Tibial artery (tissue), 4 donors: Measurements from ENCODE around the gene GSG1L.
"Not testable (repeated sequence)": the region's sequence is repeated elsewhere in the genome, so short reads cannot be mapped to it uniquely, and the experiment has no call there.

Source experiments
- DNase-seq, 2 donors: peaks; one replicate each; pipeline ENCODE4 v3.0.0-alpha.2; 2019
- H3K27ac ChIP-seq, 2 donors: fragments of 200-600 bp; sonication (generic) in 1 of 2; 1 replicate in 1 of 2; 2 replicates in 1 of 2; pipeline ENCODE4 v1.5.1; 2018 to 2019; ENCODE audit warnings: mild to moderate bottlenecking in 1 of 2
- H3K27me3 ChIP-seq, 2 donors: fragments of 200-600 bp; sonication (generic) in 1 of 2; one replicate each; pipeline versions ENCODE4 v1.5.1 to v1.6.0; 2016 to 2019
- H3K36me3 ChIP-seq, 3 donors: fragments of 200-600 bp; sonication (generic) in 2 of 3; one replicate each; pipeline ENCODE4 v1.5.1; 2016 to 2019; ENCODE audit warnings: mild to moderate bottlenecking in 2 of 3
- H3K4me1 ChIP-seq, 4 donors: fragments of 200-600 bp; sonication (generic) in 2 of 4; 1 replicate in 3 of 4; 2 replicates in 1 of 4; pipeline ENCODE4 v1.5.1; 2016 to 2019
- H3K4me3 ChIP-seq, 2 donors: fragments of 200-600 bp; sonication (generic) in 1 of 2; 1 replicate in 1 of 2; 2 replicates in 1 of 2; pipeline ENCODE4 v1.5.1; 2018 to 2019; ENCODE audit warnings: mild to moderate bottlenecking in 2 of 2
- H3K9me3 ChIP-seq, 3 donors: fragments of 200-600 bp; sonication (generic) in 1 of 3; one replicate each; pipeline ENCODE4 v1.5.1; 2016 to 2019
- intact Hi-C: fragments of 100-400 bp; cut with DNase I; formaldehyde crosslinking; loops from one replicate; pipeline ENCODE4 v1.15.0; 2023; ENCODE audit warnings: low total_unique reads
- TF ChIP-seq, protein P1 (sequence below), 2 experiments: fragments of 200-600 bp in 1 of 2; fragments of 450-650 bp in 1 of 2; IDR thresholded peaks; one replicate each; pipeline ENCODE4 v1.5.1; 2017 to 2019; ENCODE audit warnings: antibody characterized with exemption in 2 of 2, mild to moderate bottlenecking in 1 of 2, moderate library complexity in 1 of 2

The GSG1L gene

DNA sequence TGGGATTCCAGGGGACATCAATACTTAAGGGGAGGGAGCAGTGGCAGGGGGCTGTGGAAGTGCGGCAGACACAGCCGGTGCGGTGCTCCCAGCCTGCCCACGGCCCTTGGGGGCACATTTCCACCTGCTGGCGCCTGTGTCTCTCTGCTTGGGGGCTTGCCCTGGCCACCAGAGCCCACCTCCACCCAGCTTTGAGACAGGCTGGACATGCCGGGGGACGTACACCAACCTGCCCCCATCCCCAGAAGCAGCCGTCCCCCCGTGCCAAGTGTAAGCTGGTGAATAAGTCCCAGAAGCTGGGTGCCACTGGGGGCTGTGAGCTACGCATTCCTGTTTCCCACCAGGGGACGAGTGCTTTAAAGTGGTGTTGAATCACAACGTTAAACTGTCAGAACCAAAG, 172.6 kb downstream of the GSG1L start:
- no peak for DNase-seq
- H3K36me3 ChIP-seq = no peaks in the 10 kb centered on the region
- H3K9me3 ChIP-seq = no peaks in the 10 kb centered on the region
- H3K27me3 ChIP-seq = peaks cover 0 to 5% of the 10 kb centered on the region in 2 donors
- TF ChIP-seq, protein P1, sequence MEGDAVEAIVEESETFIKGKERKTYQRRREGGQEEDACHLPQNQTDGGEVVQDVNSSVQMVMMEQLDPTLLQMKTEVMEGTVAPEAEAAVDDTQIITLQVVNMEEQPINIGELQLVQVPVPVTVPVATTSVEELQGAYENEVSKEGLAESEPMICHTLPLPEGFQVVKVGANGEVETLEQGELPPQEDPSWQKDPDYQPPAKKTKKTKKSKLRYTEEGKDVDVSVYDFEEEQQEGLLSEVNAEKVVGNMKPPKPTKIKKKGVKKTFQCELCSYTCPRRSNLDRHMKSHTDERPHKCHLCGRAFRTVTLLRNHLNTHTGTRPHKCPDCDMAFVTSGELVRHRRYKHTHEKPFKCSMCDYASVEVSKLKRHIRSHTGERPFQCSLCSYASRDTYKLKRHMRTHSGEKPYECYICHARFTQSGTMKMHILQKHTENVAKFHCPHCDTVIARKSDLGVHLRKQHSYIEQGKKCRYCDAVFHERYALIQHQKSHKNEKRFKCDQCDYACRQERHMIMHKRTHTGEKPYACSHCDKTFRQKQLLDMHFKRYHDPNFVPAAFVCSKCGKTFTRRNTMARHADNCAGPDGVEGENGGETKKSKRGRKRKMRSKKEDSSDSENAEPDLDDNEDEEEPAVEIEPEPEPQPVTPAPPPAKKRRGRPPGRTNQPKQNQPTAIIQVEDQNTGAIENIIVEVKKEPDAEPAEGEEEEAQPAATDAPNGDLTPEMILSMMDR (IDR thresholded peaks at IDR 0.05) = no peak
- intact Hi-C loops = no loop called here
- peaks cover 0 to 6% (median 2%) of the 10 kb centered on the region in 4 donors for H3K4me1 ChIP-seq
- H3K27ac ChIP-seq = no peak overlapping the region
- no peak overlapping the region for H3K4me3 ChIP-seq

GRCh38 chr16:27890006-27890405, 173.5 kb downstream of the GSG1L start:
- Histone ChIP-seq H3K27ac (no peak overlapping the region), H3K27me3 (peaks cover 0 to 5% of the 10 kb centered on the region in 2 donors), H3K9me3 (no peaks in the 10 kb centered on the region), H3K4me3 (no peak overlapping the region), H3K4me1 (peaks cover 0 to 6% (median 2%) of the 10 kb centered on the region in 4 donors), H3K36me3 (no peaks in the 10 kb centered on the region)
- TF ChIP-seq, protein P1 (IDR thresholded peaks at IDR 0.05) = no peak
- intact Hi-C loops = no loop called here
- DNase-seq = no peak

DNA sequence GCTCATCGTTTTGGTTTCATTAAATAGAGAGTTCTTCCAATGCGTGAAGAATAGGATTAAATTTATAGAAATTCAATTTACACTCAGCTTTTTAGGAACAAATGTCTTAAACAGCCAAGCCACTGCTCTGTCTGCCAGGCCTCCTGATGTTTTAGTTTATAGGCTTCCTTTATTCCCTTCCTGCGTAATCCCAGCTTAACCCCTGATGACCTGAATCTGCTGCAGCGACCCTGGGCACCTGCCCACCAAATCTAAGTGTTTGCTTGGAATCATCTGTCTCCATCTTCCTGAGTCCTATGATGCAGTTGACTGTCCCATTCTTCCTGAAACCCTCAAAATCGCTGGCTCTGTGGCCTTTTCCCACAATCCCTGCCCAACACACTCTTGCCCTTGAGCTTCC, 179.9 kb downstream of the GSG1L start:
- intact Hi-C loops = no loop called here
- TF ChIP-seq, protein P1 (IDR thresholded peaks at IDR 0.05) = no peak
- Histone ChIP-seq H3K27ac (no peak overlapping the region), H3K27me3 (no peaks in the 10 kb centered on the region), H3K4me3 (no peak overlapping the region), H3K36me3 (no peaks in the 10 kb centered on the region), H3K9me3 (no peaks in the 10 kb centered on the region), H3K4me1 (peaks cover 0 to 6% (median 2%) of the 10 kb centered on the region in 4 donors)
- DNase-seq = no peak

DNA sequence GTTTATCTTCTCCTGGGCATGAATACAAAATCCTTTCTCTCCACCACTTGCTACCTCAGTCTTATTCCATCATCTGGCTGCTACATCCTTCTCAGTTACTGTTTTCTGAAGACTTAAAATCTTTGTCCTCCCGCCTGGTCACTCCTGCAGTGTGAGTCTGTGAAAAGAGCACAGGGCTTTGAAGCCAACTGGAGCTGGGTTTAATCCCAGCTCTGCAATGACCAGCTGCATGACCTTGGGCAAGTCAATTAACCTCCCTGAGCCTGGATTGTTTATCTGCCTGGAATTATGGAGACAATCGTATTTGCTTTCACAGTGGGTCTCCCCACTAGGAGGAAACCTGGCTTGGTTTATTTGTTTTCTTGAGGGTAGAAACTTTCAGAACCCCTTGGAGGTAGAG, 183.2 kb downstream of the GSG1L start:
- TF ChIP-seq, protein P1 (IDR thresholded peaks at IDR 0.05) = no peak
- Histone ChIP-seq H3K4me1 (no peaks in the 10 kb centered on the region), H3K27me3 (no peaks in the 10 kb centered on the region), H3K9me3 (peaks cover 0 to 1% (median 0%) of the 10 kb centered on the region in 3 donors), H3K4me3 (no peak overlapping the region), H3K36me3 (no peaks in the 10 kb centered on the region), H3K27ac (no peak overlapping the region)
- intact Hi-C loops = no loop called here
- no peak for DNase-seq

GRCh38 chr16:27879601-27880247, 183.8 kb downstream of the GSG1L start:
- H3K9me3 ChIP-seq = peaks cover 0 to 7% (median 5%) of the 10 kb centered on the region in 3 donors
- no peaks in the 10 kb centered on the region for H3K27me3 ChIP-seq
- no peaks in the 10 kb centered on the region for H3K36me3 ChIP-seq
- no peak overlapping the region for H3K4me3 ChIP-seq
- TF ChIP-seq, protein P1 (IDR thresholded peaks at IDR 0.05) = no peak
- H3K27ac ChIP-seq = no peak overlapping the region
- H3K4me1 ChIP-seq = no peaks in the 10 kb centered on the region
- intact Hi-C loops = no loop called here
- no peak for DNase-seq

GRCh38 chr16:27872627-27873026, 190.9 kb downstream of the GSG1L start:
- H3K27ac ChIP-seq, DNase-seq, H3K36me3 ChIP-seq, H3K4me3 ChIP-seq, H3K27me3 ChIP-seq, H3K4me1 ChIP-seq, intact Hi-C loops: not testable (repeated sequence)
- peaks cover 0 to 14% (median 13%) of the 10 kb centered on the region in 3 donors for H3K9me3 ChIP-seq
